Trophoblast cell (in vitro differentiated cells and primary cell): Measurements from ENCODE around the gene CEP83.

Experiments
- DNase-seq, 2 donors: peaks; one replicate each; pipeline ENCODE4 v3.0.0-alpha.2; 2016
- H2AFZ ChIP-seq: 2 replicates; pipeline ENCODE4 v1.6.1; 2013; ENCODE audit warnings: low read length, moderate library complexity, mild to moderate bottlenecking; ENCODE audit not compliant: insufficient read depth, poor library complexity
- H2AK5ac ChIP-seq: 2 replicates; pipeline ENCODE4 v1.6.1; 2013; ENCODE audit warnings: mild to moderate bottlenecking, low read length
- H2BK120ac ChIP-seq: 2 replicates; pipeline ENCODE4 v1.6.1; 2013; ENCODE audit warnings: low read length, mild to moderate bottlenecking, moderate library complexity; ENCODE audit not compliant: insufficient read depth, poor library complexity
- H2BK12ac ChIP-seq: 2 replicates; pipeline ENCODE4 v1.6.1; 2013; ENCODE audit warnings: mild to moderate bottlenecking, low read length, moderate library complexity
- H2BK5ac ChIP-seq: 2 replicates; pipeline ENCODE4 v1.6.1; 2013; ENCODE audit warnings: low read length, low read depth, moderate library complexity, mild to moderate bottlenecking; ENCODE audit not compliant: poor library complexity
- H3K14ac ChIP-seq: 2 replicates; pipeline ENCODE4 v1.6.1; 2013; ENCODE audit warnings: mild to moderate bottlenecking, low read length
- H3K18ac ChIP-seq: 2 replicates; pipeline ENCODE4 v1.6.1; 2013; ENCODE audit warnings: mild to moderate bottlenecking, low read length
- H3K23ac ChIP-seq: 2 replicates; pipeline ENCODE4 v1.6.1; 2013; ENCODE audit warnings: low read length
- H3K27ac ChIP-seq: 2 replicates; pipeline ENCODE4 v1.5.1; 2013; ENCODE audit warnings: low read depth, mild to moderate bottlenecking, inconsistent platforms, low read length, moderate library complexity
- H3K27me3 ChIP-seq: 2 replicates; pipeline ENCODE4 v1.6.1; 2013; ENCODE audit warnings: inconsistent platforms, mild to moderate bottlenecking, low read length, moderate library complexity; ENCODE audit not compliant: insufficient read depth
- H3K36me3 ChIP-seq, 2 experiments: 1 replicate in 1 of 2; 2 replicates in 1 of 2; pipeline ENCODE4 v1.6.1; 2013; ENCODE audit warnings: low read length in 2 of 2, mild to moderate bottlenecking in 2 of 2, moderate library complexity in 1 of 2; ENCODE audit not compliant: insufficient read depth in 2 of 2, control insufficient read depth in 1 of 2
- H3K4ac ChIP-seq: 2 replicates; pipeline ENCODE4 v1.6.1; 2013; ENCODE audit warnings: low read depth, mild to moderate bottlenecking, low read length, moderate library complexity
- H3K4me1 ChIP-seq, 2 experiments: 1 replicate in 1 of 2; 2 replicates in 1 of 2; pipeline ENCODE4 v1.6.1; 2013; ENCODE audit warnings: low read length in 2 of 2, mild to moderate bottlenecking in 2 of 2, moderate library complexity in 1 of 2; ENCODE audit not compliant: insufficient read depth in 2 of 2, control insufficient read depth in 1 of 2
- H3K4me2 ChIP-seq: 2 replicates; pipeline ENCODE4 v1.6.1; 2013; ENCODE audit warnings: inconsistent platforms, mild to moderate bottlenecking, low read length, moderate library complexity
- H3K4me3 ChIP-seq: 2 replicates; pipeline ENCODE4 v1.5.1; 2013; ENCODE audit warnings: mild to moderate bottlenecking, low read depth, low read length, inconsistent platforms
- H3K79me1 ChIP-seq: one replicate; pipeline ENCODE4 v1.6.1; 2013; ENCODE audit warnings: low read length
- H3K79me2 ChIP-seq: 2 replicates; pipeline ENCODE4 v1.6.1; 2013; ENCODE audit warnings: low read length, mild to moderate bottlenecking; ENCODE audit not compliant: control insufficient read depth, insufficient read depth, poor library complexity
- H3K9ac ChIP-seq: 2 replicates; pipeline ENCODE4 v1.6.1; 2013; ENCODE audit warnings: mild to moderate bottlenecking, low read length
- H3K9me3 ChIP-seq: 2 replicates; pipeline ENCODE4 v1.6.1; 2013; ENCODE audit warnings: low read depth, mild to moderate bottlenecking, control low read depth, inconsistent platforms, low read length; ENCODE audit not compliant: insufficient read depth
- H4K12ac ChIP-seq: 2 replicates; pipeline ENCODE4 v1.6.1; 2013; ENCODE audit warnings: low read depth, mild to moderate bottlenecking, low read length, moderate library complexity
- H4K8ac ChIP-seq: 2 replicates; pipeline ENCODE4 v1.6.1; 2013; ENCODE audit warnings: low read depth, mild to moderate bottlenecking, low read length, moderate library complexity
- H4K91ac ChIP-seq: one replicate; pipeline ENCODE4 v1.6.1; 2013; ENCODE audit warnings: low read depth, mild to moderate bottlenecking, low read length, moderate library complexity
- WGBS: extraction: QIAGEN DNeasy Blood & Tissue Kit; methylation state at CpG from one replicate; pipeline ENCODE4 v1.1.7; 2013; ENCODE audit warnings: missing lambda C conversion rate; ENCODE audit not compliant: insufficient read length, insufficient coverage; ENCODE audit errors: extremely low coverage; 5-methylcytosine and 5-hydroxymethylcytosine counted together

Gene CEP83

GRCh38 chr12:94377599-94377998, 82.1 kb downstream of the CEP83 start:
- Histone ChIP-seq H2BK12ac (no peak overlapping the region), H3K36me3 (peaks cover 0 to 1% of the 10 kb centered on the region in 2 experiments), H3K23ac (no peak overlapping the region), H2BK120ac (no peak overlapping the region), H4K12ac (no peak overlapping the region), H3K4me2 (no peak overlapping the region), H2AFZ (no peak overlapping the region), H3K9ac (no peak overlapping the region), H3K27me3 (no peaks in the 10 kb centered on the region), H3K4me3 (no peak overlapping the region), H3K79me1 (no peaks in the 10 kb centered on the region), H3K9me3 (no peaks in the 10 kb centered on the region), H2BK5ac (no peak overlapping the region), H4K8ac (no peak overlapping the region), H3K4me1 (no peaks in the 10 kb centered on the region), H4K91ac (no peak overlapping the region), H3K18ac (no peak overlapping the region), H2AK5ac (no peak overlapping the region), H3K4ac (no peak overlapping the region), H3K14ac (no peak overlapping the region), H3K79me2 (no peaks in the 10 kb centered on the region), H3K27ac (no peak overlapping the region)
- no CpG with 5 or more reads among the region's 2 CpGs for WGBS
- no peak for DNase-seq

- no peak for DNase-seq
- H3K4ac ChIP-seq, result no peak overlapping the region
- H3K4me2 ChIP-seq, result no peak overlapping the region
Observed at GRCh38 chr12:94374124-94374523, 85.5 kb downstream of the CEP83 start.

GRCh38 chr12:94372461-94372860, 87.2 kb downstream of the CEP83 start:
- no peak overlapping the region for H2BK5ac ChIP-seq
- no peak overlapping the region for H3K27ac ChIP-seq
- WGBS, result no CpG with 5 or more reads among the region's 2 CpGs
- H4K91ac ChIP-seq, result no peak overlapping the region
- H3K14ac ChIP-seq, result no peak overlapping the region
- no peak overlapping the region for H3K18ac ChIP-seq
- no peak overlapping the region for H2AK5ac ChIP-seq
- H3K4me2 ChIP-seq, result no peak overlapping the region
- no peaks in the 10 kb centered on the region for H3K4me1 ChIP-seq
- DNase-seq, result no peak
- no peaks in the 10 kb centered on the region for H3K9me3 ChIP-seq
- no peak overlapping the region for H2BK120ac ChIP-seq
- H3K27me3 ChIP-seq, result no peaks in the 10 kb centered on the region
- no peak overlapping the region for H4K8ac ChIP-seq
- no peak overlapping the region for H2AFZ ChIP-seq
- no peaks in the 10 kb centered on the region for H3K79me1 ChIP-seq
- no peaks in the 10 kb centered on the region for H3K79me2 ChIP-seq
- no peak overlapping the region for H3K4ac ChIP-seq
- no peak overlapping the region for H4K12ac ChIP-seq
- H3K9ac ChIP-seq, result no peak overlapping the region
- H3K4me3 ChIP-seq, result no peak overlapping the region
- no peak overlapping the region for H2BK12ac ChIP-seq
- no peak overlapping the region for H3K23ac ChIP-seq
- peaks cover 0 to 1% of the 10 kb centered on the region in 2 experiments for H3K36me3 ChIP-seq

More at GRCh38 chr12:94374124-94374523, 85.5 kb downstream of the CEP83 start:
- no peak overlapping the region for H2BK5ac ChIP-seq
- no peak overlapping the region for H3K14ac ChIP-seq
- no peaks in the 10 kb centered on the region for H3K27me3 ChIP-seq
- no peak overlapping the region for H2AK5ac ChIP-seq
- H3K79me1 ChIP-seq, result no peaks in the 10 kb centered on the region
- H2BK12ac ChIP-seq, result no peak overlapping the region
- no peak overlapping the region for H3K18ac ChIP-seq
- WGBS, result no CpG with 5 or more reads among the region's 2 CpGs
- H3K36me3 ChIP-seq, result peaks cover 0 to 1% of the 10 kb centered on the region in 2 experiments
- no peak overlapping the region for H4K8ac ChIP-seq
- H3K4me3 ChIP-seq, result no peak overlapping the region
- H4K91ac ChIP-seq, result no peak overlapping the region
- no peaks in the 10 kb centered on the region for H3K79me2 ChIP-seq
- no peak overlapping the region for H3K23ac ChIP-seq
- H3K9ac ChIP-seq, result no peak overlapping the region
- no peak overlapping the region for H2BK120ac ChIP-seq
- H2AFZ ChIP-seq, result no peak overlapping the region
- no peak overlapping the region for H4K12ac ChIP-seq
- H3K27ac ChIP-seq, result no peak overlapping the region
- no peaks in the 10 kb centered on the region for H3K9me3 ChIP-seq
- no peaks in the 10 kb centered on the region for H3K4me1 ChIP-seq

- Histone ChIP-seq H3K9me3 (no peaks in the 10 kb centered on the region), H3K79me2 (no peaks in the 10 kb centered on the region), H2AFZ (no peak overlapping the region), H3K9ac (no peak overlapping the region), H3K4me2 (no peak overlapping the region), H2AK5ac (no peak overlapping the region), H3K79me1 (no peaks in the 10 kb centered on the region), H3K4me1 (no peaks in the 10 kb centered on the region), H3K18ac (no peak overlapping the region), H4K8ac (no peak overlapping the region), H3K14ac (no peak overlapping the region), H2BK120ac (no peak overlapping the region), H3K36me3 (peaks cover 0 to 3% of the 10 kb centered on the region in 2 experiments), H2BK5ac (no peak overlapping the region), H3K27me3 (no peaks in the 10 kb centered on the region), H4K12ac (no peak overlapping the region), H3K23ac (no peak overlapping the region), H3K4me3 (no peak overlapping the region), H3K27ac (no peak overlapping the region), H2BK12ac (no peak overlapping the region), H3K4ac (no peak overlapping the region), H4K91ac (no peak overlapping the region)
- no peak for DNase-seq
- no CpG with 5 or more reads among the region's 2 CpGs for WGBS
Observed at GRCh38 chr12:94362653-94363052, 97.0 kb downstream of the CEP83 start.
